GM21360 (cell line): ENCODE measurements around the gene LFNG.
A peak's percentile ranks its signal among the peaks of the same experiment; 100 is the strongest.
"Not testable (repeated sequence)": the region's sequence is repeated elsewhere in the genome, so short reads cannot be mapped to it uniquely, and the experiment has no call there.

Source experiments
- ATAC-seq: cut with Tn5 transposase; IDR thresholded peaks from one replicate; pipeline ENCODE4 v1.9.1; 2021; ENCODE audit warnings: mild to moderate bottlenecking, moderate library complexity; ENCODE audit not compliant: unreplicated experiment

LFNG gene

GRCh38 chr7:2542011-2542915, 22.7 kb downstream of the LFNG start:
- ATAC-seq, result no peak

DNA sequence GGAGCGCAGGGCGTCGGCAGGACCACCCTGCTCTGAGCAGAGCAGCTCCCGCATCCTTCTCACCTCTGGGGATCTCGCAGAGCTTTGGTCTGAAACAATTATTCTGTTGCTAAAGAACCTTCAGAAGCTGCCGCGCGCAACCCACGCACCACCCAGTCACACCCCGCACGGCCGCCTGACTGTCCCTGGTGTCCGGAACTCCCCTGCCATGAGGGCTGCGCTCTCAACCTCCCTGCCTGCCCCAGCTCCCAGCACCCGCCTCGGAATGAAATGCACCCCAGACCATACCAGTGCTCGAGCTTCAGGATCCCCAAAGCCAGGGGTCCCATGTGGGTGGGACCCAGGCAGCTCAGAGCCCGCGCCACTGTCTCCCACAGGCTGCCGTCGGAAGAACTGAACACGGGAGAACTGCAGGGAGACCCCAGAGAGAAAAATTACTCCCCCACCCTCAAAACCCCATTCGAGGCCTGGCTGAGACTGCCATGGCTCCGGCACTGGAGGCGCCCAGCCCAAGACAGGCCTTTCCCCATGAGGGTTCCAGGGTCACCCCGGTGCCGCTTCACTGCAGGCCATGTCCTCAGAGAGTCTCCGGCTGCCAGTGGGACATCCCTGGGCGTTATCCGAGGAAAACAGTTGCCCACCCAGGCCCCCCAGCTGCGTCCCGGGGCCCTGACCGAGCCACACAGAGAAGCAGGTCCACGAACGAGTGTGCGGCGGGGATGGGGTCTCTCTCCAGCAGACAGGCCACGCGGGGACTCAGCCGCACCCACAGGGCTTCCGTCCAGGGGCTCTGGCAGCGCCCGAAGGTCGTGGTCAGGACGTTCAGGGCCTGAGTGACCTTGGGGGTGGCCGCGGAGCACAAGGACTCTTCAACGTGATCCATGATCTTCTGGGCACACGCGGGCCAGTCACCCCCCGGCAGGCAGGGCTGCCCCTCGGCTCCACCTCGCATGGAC, 23.6 kb downstream of the LFNG start:
- no peak for ATAC-seq

DNA sequence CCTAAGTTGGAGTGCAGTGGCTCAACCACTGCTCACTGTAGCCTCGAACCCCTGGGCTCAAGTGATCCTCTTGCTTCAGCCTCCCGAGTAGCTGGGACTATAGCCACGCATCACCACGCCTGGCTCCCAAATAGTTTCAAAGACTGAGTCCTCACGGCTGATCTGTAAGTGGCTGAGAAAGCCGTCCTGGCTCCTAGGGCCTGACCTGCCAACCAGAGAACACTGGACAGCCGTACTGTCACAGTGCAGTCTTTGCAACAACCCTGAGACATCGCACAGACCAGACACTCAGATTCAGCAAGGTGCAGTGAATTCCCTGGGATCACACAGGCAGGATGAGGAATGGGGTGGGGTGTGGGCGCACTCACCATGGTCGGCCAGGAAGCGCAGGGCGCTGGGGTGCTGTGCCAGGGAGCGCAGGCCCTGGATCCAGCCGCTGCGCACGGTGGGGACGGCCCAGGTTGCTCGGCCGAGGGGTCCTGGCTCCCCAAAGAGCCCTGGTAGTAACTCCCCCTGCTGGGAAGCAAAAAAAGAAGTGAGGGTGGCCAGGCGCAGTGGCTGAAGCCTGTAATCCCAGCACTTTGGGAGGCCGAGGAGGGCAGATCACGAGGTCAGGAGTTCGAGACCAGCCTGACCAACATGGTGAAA, 25.1 kb downstream of the LFNG start:
- no peak for ATAC-seq

DNA sequence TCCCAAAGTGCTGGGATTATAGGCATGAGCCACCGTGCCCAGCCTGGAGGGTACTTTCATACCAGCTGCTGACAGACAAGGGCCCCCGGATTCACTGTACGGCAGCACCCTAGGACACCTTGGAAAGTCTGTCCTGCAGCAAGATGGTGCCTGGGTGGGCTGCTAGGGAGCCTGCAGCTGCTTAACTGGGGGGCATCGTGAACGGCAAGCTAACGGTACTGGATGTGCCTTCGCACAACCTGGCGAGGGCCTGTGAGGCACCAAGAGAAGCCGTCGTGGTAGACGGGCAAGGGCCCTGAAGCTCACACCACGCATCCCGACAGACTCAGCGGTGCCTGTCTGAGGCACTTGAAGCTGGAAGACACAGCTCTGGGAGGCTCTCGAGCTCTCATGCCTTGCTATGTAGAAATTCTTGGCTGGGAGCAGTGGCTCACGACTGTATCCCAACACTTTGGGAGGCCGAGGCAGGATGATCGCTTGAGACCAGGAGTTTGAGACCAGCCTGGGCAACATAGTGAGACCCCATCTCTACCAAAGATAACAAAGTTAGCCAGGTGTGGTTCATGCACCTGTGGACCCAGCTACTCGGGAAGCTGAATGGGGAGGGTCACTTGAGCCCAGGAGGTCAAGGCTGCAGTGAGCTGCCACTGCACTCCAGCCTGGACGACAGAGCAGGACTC, 26.3 kb downstream of the LFNG start:
- ATAC-seq, result no peak

GRCh38 chr7:2546776-2547586, 27.4 kb downstream of the LFNG start:
- no peak for ATAC-seq

- no peak for ATAC-seq
Observed at GRCh38 chr7:2551418-2551817, 31.8 kb downstream of the LFNG start.

DNA sequence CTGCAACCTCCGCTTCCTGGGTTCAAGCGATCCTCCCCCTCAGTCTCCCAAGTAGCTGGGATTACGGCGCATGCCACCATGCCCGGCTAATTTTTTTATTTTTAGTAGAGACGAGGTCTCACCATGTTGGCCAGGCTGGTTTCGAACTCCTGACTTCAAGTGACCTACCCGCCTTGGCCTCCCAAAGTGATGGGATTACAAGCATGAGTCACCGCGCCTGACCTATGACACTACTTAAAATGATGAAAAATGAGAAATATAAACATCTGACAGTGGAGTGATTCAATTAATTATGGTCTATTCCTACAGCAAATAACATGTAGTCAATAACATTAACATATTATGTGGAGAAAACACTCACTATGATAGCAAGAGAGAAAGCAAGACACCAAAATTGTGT, 33.5 kb downstream of the LFNG start:
- ATAC-seq, result no peak

- no peak for ATAC-seq
Observed at GRCh38 chr7:2553831-2554581, 34.4 kb downstream of the LFNG start.

DNA sequence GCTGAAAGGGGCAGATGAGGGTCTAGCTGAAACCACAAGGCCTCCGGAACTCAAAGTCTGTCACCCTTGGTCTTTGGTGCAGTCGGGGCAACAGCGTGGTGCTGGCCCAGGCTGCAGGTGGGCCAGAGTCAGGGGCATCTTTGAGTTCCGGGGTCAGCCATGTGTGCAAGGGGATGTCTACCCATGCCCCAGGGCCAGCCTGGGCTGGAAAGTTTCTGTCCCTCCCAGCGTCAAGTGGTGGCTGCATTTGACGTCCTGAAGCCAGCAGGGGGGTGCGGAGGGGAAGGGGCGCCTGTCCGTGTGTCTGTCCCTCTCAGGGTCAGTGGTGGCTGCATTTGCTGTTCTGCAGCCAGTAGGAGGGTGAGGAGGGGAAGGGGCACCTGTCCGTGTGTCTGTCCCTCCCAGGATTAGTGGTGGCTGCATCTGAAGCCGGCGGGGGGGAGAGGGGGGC, 35.1 kb downstream of the LFNG start:
- no peak for ATAC-seq

DNA sequence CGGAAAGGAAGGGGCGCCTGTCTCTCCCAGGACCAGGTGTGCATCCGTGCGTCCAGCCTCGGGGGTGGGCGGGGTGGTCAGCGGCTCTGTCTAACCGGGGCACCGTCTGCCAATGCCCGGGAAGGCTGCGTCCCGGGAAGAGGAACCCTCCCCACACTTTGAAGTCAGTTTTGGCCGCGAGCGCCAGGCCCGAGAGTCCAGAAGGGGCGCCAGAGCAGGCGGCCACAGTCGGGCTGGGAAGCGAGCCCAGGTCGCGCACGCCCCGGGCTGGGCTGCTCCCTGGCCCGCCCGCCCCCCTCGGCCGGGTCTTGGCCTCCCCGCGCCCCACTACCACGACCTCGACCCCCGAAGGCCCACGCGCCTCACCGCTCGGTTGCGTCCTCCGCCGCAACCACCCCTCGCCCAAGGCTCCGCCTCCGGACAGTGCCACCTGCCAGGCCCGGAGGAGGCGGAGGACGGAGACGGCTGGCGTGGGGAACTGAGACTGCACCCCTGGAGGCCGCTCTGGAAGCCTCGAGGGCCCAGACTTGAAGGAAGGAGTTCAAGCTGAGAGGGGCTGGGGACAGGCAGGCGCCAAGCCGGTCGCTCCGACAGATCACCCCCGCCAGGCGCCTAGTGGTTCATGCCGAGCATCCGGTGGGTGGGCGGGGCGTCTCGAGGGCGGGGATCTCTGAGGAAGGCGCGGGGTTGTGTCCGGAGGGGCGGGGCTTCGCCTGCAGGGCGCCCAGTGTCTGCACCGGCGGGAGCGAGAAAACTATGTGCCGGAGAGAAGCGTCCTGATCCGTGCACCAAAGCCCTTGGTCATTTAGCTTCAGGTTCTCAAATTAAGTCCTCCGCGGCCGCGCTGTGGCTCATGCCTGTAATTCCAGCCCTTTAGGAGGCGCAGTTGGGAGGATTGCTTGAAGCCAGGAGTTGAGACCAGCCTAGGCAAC, 35.8 kb downstream of the LFNG start, which contains the start of gene BRAT1:
Gene BRAT1 (minus strand): TSS at position 404 of the 932 bp plus-strand sequence. CDS start 1,093 bp downstream, outside the sequence.
- ATAC-seq, result peak; percentile 55

DNA sequence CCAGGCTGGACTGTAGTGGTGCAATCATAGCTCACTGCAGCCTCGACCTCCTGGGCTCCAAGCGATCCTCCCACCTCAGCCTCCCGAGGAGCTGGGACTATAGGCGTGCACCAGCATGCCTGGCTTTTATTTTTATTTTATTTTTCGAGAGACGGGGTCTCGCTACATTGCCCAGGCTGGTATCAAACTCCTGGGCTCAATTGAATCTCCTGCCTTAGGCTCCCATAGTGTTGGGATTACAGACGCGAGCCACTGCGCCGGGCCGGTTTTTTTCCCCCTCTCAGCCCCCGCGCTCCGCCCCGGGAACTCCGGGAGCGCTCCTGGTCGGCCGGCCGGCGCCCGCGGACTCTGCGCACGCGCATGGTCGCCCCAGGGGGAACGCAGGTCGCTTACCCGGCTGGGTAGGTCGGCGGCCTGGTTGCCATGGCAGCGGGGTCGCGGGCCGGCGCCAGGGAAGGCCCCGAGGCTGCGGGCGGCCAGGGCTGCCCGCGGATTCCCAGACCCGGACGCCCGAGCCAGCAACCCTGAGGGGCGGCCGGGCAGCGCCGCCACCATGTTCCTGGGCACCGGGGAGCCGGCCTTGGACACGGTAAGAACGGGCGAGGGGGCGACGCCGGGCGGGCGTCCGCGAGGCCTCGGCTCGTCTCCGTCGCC, 39.2 kb downstream of the LFNG start, which contains the start of gene IQCE:
Gene IQCE (plus strand): TSS at position 351 of the 654 bp plus-strand sequence. CDS start 203 bp downstream, at position 554.
- ATAC-seq, result peak; percentile 50

DNA sequence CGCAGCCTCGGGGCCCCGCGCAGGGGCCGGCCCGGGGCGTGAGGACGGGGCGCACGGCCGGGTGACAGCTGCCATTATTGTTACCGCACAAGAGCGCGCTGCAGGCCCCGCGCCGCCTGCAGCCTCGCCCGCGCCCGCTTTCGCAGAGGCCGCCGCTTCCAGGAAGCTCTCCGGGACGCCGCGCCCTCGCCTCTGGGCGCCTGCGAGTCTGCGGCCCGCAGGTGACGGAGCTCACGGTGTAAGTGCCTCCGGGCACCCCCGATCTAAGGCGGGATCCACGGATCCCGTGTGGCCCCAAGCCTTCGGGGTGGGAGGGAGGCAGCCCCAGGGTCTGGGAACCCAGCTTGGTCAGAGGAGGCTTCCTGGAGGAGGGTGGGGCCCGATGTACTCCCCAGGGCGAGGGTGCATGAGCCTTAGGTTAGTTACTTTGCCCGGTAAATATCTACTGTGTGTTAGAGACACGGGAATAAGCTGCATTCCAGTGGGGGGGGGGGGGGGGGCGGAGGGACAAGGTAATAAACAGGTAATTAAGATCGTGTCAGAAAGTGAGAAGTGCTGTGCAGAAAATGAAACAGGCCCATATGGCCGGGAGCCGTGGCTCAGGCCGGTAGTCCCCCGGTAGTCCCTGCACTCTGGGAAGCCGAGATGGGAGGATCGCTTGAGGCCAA, 39.8 kb downstream of the LFNG start:
- peak; percentile 2 for ATAC-seq

DNA sequence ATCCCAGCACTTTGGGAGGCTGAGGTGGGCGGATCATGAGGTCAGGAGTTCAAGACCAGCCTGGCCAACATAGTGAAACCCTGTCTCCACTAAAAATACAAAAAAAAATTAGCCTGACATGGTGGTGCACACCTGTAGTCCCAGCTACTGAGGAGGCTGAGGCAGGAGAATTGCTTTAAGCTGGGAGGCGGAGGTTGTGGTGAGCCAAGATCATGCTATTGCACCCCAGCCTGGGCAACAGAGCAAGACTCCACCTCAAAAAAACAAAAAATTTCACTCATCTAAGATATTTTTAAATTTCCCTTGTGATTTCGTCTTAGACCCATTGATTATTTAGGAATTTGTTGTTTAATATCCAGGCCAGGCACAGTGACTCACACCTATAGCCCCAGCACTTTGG, 44.4 kb downstream of the LFNG start:
- not testable (repeated sequence) for ATAC-seq

- ATAC-seq, result no peak
Observed at GRCh38 chr7:2564970-2565540, 45.5 kb downstream of the LFNG start.

DNA sequence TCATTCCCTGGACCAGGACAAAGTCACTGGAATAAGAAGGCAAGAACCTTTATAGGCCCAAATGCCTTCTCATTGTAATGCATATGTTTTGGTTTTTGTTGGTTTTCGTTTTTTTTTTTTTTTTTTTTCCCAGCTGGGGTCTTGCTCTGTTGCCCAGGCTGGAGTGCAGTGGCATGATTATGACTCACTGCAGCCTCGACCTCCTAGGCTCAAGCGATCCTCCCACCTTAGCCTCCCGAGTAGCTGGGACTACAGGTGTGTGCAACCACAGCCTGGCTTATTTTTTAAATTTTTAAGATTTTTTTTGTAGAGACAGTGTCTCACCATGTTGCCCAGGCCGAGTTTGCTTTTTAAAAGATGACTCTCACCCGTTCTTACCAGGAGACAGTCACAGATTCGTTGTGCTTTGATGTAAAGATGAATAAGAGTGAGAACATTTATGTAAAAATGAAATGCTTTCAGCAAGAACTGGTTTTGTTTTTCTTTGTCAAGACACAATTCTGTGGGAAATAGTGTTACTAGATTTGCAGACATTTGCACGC, 46.8 kb downstream of the LFNG start:
- no peak for ATAC-seq
